GM15510 (cell line): ENCODE measurements around the gene LIM2.

ENCODE experiments used
- POLR2A ChIP-seq: IDR thresholded peaks from 3 replicates; pipeline ENCODE4 v1.6.1; 2011; ENCODE audit warnings: borderline replicate concordance; ENCODE audit not compliant: insufficient read length; ENCODE audit errors: extremely low read depth

The LIM2 gene

DNA sequence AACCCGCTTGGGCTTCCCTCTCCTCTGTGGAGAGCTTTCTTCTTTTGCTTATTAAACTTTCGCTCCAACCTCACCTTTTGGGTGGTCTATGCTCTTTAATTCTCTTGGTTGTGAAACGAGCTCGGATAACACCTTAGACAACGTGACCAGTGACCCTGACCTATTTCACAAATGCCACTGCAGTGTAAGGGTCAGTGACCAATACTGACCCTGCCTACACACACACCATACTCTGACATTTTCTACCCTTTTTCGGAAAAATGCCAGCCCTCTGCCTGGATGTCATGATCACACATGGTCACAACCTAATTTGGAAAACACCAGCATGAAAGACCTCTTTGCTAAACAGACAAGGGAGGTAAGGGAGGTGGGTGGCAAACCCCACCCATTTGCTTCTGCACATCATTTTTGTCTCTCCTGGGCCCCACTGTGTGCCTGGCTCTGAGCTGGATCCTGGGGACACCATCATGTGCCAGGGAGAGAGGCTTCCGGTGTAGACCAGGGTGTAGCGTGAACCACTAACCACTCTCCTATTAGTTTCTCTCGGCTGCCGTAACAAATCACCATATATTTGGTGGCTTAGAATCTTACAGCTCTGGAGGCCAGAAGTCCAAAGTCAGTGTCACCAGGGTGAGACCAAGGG lies 31.5 kb downstream of the LIM2 start:
- TF ChIP-seq POLR2A, result no peak

DNA sequence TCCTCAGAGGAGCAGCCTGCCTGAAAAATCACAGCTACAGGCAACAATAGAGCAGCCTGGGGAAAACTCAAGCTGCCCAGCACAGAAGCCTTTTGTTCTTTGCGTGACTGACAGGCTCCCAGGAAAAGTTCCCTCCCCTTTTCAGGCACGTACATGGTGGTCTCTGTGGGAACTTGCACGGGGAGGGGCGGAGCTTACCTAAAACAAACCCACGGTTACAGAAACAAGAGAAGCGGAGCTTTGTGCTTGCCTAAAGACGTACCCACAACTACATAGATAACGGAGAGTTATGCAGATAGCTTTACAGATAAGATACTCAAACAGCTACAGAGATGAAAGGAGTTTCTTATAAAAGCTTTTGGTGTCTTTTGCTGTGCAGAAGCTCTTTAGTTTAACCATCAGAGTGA lies 33.0 kb downstream of the LIM2 start:
- TF ChIP-seq POLR2A, result no peak

DNA sequence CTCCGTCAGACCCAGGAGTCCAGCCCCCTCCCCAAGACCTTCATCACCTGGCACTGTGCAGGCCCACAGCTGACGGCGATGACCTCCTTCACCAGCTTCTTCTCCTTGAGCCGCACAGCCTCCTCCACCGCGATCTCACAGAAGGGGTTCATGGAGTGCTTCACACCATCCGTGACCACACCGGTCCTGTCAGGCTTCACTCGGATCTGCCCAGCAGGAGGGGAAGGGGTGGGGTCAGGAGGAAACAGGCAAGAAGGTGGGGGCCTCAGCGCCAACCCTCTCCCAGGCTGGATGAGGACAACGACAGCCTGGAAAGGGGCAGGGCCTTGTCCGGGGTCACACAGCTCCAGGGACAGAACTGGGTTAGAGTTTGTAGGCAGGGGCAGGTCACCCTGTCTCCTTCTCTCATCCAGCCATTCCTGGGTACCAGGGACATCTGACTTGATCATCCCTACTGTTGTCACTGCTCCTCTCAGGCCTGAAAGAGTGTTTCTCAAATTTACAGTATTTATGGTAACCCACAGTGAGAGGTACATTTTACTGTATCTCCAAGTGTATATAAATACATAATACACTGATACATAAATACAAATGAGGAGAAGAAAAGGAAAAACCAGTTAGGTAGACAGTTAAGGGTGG lies 33.6 kb downstream of the LIM2 start:
- no peak for TF ChIP-seq POLR2A

DNA sequence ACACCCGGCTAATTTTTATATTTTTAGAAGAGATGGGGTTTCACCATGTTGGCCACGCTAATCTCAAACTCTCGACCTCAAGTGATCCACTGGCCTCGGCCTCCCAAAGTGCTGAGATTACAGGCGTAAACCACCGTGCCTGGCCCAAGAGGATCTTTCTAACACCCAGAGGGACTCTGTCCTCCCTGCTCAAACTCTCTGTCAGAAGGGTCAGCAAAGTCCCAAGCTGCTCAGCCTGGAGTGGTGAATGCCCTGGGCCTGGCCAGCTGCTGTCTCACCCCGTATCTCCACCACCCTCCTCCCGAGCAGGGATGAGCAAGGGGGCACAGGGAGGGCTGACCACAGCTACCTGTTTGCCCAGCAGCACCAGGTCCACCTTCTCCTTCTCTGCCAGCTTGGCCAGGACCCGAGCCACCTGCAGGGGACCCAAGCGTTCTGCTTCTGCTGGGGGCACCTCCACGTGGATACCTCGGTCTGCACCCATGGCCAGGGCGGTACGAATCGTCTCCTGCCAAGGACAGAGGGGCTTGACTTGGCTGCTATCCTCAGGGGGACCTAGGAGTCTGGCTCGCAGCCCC lies 34.9 kb downstream of the LIM2 start:
- no peak for TF ChIP-seq POLR2A

DNA sequence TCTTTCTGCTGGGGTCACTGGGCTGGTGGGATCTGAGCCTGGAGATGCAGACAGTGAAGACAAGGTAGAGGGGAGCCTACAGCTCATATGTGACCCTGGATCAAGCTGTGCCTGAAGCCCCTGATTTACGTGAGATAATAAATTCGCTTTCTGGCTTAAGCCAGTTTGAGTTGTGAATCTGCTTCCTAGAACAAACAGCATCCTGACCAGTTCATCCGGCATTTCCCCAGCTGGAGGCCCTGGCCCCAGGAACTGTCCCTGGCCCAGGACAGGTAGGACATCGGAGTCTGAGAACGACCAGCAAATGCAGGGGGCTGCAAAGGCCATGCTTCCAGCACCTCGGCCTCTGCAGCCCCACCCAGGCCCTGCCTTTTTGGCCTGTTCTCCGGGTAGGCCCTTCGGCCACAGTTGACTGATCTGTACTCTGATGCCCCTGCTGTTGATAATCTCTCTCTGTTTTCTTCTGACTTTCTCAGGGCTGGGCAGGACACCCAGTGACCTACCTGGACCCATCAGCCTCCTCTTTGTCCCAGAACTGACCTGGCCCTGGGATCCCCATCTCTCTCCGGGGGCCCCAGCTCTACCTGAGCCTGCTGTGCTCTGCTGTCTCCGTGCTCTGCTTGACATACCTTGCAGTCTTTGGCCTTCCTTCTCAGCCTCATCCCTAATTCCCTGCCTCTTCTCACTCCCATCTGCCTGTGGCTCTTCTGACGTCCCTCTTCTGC lies 36.3 kb downstream of the LIM2 start:
- no peak for TF ChIP-seq POLR2A

DNA sequence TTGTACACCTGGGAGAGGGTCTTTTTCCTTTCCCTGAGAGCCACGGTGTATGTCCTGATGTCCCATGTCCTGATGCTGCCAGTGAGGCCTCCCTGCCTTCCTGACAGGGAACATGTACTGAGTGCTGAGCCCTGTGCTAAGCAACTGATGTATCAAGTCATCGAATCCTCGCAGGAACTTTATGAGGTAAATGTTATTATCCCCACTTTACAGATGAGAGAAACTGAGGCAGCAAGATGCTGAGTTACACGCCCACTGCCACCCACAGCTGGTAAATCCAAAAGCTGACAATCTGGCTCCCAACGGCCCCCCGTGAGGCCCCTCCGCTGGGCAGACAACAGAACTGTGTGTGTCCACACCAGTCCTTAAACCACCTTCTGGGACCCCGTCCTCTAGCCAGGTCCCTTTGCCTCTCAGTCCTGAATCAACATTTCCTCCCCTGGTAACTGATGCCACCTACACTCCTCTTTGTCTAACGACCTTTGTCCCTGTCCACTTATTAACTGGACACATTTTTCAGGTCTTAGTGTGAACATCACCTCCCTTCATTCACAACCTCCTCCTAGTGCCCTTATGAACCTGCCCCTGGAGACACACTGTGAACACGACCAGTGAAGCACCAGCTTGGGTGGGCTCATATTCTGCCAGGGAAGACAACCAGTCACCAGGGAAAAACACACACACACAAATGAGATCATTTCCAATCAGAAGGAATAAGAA lies 40.4 kb downstream of the LIM2 start:
- no peak for TF ChIP-seq POLR2A

DNA sequence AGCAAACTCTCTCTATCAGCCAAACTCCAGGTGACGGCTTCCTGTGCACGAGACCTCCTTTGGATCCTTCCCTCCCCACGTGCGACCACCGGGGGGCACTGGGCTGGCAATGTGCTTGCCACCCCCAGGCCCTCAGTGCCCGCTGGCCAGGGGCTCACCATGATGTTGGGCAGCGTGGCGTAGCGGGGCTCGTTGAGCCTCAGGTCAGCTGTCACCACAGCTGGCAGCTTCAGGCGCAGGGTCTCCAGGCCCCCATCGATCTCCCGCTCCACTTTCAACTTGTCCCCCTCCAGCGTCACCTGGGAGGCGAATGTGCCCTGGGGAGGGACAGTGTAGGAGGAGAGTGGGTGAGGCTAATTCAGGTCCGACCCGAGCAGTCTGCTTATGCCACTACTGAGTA lies 41.0 kb downstream of the LIM2 start:
- TF ChIP-seq POLR2A, result no peak

DNA sequence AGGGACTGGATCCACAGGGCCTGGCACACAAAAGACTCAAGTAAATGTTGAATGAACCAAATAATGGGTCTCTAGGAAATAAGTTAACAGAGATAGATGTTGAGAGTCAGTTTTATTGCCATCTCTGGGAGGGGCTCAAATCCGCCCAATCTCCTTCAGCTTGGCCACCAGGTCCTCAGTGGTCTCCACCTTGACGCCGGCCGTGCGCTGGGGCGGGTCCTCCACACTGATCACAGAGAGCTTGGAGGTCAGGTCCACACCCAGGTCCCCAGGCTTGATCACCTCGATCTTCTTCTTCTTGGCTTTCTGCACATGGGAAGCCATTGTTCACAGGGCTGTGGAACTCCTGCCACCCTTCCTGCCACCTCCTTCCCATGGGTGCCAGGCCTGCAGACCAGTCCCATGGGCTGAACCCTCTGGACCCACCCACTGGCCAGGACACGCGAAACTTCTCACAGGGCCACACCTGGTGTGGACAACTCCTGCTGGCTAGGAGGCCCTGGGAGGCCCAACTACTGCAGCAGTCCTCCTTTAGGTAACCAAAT lies 42.6 kb downstream of the LIM2 start:
- TF ChIP-seq POLR2A, result no peak

DNA sequence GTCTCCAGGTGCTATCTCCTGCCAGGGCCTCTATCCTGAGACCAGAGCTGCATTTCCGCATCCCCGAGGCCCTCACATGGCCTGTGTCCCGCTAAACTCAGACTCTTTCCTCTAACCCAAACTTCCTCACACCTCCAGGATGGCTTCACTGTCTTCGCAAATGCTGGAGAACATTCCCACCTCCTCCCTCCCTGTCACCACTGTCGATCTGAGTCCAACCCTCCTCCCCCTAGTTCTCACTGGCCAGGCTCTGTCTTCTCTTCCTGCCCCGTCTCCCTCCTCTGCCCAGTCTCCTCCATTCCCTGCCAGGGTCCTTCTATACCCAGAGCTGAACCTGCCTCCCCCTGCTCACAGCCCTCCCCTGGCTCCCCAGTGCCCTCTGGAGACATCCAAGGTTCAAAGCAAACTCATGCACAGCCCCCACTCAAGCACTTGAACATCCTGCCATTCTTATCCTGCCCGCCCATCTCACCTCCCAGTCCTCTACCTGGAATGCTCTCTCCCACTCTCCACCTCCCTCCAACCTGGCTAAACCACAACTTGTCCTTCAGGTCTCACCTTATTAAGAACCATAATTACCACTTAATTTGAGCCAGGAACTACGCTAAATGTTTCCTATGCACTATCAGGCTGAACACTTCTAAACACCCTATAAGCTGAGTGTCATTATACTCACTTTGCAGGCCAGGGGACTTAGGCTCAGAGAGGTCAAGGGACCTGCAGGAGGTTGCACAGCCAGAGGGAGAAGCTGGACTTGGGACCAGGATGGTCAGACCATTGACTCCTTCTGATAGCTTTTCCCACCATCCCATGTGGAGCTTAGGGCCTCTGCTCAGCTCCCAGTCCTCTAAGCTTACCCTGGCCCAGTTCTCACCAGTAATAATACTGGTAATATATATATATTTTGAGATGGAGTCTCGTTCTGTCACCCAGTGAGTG lies 44.9 kb downstream of the LIM2 start:
- no peak for TF ChIP-seq POLR2A

DNA sequence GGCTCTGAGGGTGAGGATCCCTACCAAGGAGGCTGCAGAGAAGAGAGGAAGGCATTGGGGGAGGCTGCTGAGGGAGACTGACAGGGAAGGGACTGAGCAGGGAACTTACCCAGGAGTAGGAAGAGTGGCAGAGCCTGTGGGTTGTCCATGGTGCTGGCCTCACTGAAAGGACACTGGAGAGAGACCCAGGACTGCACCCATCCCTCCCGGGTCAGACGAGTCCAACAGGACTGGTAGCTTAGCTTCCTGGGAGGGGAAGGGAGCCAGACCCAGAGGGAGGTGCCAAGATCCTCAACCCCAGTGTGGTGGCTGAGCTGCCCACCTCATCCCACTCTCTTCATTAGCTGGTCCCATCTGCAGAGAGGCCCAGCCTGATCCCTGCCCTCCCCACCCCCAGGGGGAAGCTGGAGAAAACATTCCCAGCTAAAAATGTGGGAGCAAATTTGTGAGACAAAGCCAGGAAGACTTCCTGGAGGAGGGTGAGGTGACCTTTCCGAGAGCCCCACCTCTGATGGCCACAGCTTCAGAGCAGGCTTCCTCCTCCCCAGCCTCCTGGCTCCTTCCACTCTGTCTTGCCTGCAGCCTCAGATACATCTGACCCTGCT lies 45.7 kb downstream of the LIM2 start, which contains the start of gene VSIG10L:
Gene VSIG10L, minus strand, starts transcription at position 164 of the 605 bp plus-strand sequence. Its CDS starts 15 bp downstream, at position 149.
- no peak for TF ChIP-seq POLR2A

DNA sequence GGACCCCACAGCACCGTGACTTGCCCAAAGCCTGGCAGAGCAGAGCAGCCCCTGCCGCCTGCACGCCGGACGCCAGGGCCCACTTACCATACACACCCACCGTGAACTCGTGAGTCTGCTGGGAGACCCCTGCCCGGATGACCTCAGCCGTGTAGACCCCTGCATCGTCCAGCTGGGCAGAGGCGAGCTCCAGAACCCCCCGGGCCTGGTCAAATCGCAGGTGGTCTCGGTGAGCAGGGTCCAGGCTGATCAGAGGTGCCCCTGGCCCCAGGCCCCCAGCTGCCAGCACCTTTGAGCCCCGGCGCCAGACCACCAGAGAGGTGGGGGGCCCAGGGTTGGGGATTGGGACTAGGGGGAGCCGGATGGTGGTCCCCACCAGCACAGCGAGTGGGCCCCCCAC lies 46.7 kb downstream of the LIM2 start:
- no peak for TF ChIP-seq POLR2A

DNA sequence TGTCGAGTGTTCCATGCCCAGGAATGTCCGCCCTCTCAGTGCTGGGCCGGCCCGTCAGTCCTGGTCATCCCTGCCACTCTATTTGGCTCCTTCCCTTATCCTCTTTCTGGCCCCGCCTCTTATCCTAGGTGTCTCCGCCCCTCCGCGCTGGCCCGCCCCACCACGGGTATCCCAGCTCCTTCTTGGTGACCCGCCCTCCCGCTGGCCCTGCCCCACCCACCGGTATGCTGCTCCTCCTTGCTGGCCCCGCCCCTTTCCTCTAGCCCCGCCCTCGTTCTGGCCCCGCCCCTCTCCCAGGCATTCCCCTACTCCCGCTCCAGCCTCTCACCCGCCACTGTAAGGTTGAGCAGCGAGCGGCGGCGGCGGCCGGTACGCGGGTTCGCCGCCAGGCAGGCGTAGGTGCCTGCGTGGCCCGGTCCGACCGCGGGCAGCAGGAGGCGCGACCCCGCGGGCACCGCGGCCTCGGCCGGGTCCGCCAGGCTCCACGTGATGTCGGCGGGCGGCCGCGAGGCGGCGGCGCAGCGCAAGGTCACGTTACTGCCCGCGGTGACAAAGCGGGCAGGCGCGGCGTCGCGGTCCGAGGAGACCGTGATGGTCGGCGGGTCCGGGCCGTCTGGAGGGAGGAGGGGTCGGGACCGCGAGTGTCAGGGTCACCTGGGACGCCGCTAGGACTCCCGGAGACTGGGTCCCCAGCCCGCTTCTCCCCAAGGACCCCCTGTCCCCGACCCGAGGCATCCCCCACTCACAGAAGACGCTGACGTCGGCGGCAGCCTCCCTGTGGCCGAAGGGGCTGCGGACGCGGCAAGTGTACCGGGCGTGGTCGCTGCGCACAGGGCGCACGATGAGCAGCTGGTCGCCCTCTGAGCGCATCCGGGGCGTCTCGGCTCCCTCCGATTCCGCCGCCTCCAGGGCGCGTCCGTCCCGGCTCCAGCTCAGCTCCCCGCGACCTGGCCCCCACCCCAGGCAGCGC lies 47.8 kb downstream of the LIM2 start:
- TF ChIP-seq POLR2A, result peak; percentile 33
